PC-3 (cell line): ENCODE measurements around the gene SERINC3. TPM values are rescaled to one million over a fixed set of nuclear protein-coding genes. Genes with fewer than 3 reads are reported as not detected.

Source experiments
- ATAC-seq: fragments of 200-7000 bp; cut with Tn5 transposase; 2 replicates; pipeline ENCODE4 v1.9.1; 2020; ENCODE audit warnings: mild to moderate bottlenecking, moderate library complexity
- BruUV-seq: library from RNA; stranded (reverse); fragments of 400-500 nt; replicated peaks from 2 replicates; lab custom pipeline; 2021; lab: Mats Ljungman, UMichigan
- CTCF ChIA-PET: fragments of 300-600 bp; sonication (Branson Sonifier 250); formaldehyde crosslinking; loops from one replicate; lab custom pipeline; 2022; ENCODE audit warnings: antibody characterized with exemption; lab: Charles Lee
- POLR2A ChIA-PET: fragments of 300-600 bp; sonication (Branson Sonifier 250); formaldehyde crosslinking; loops from one replicate; lab custom pipeline; 2022; ENCODE audit warnings: antibody characterized with exemption; ENCODE audit not compliant: unreplicated experiment; lab: Charles Lee
- DNase-seq: peaks from one replicate; pipeline ENCODE4 v3.0.0-alpha.2; 2015
- H2AFZ ChIP-seq: fragments of 300-600 bp; sonication (generic); 2 replicates; pipeline ENCODE4 v1.6.0; 2016; ENCODE audit warnings: antibody characterized with exemption, low read length
- H3F3A ChIP-seq: fragments of 300-600 bp; sonication (generic); one replicate; pipeline ENCODE4 v1.6.0; 2017; ENCODE audit warnings: antibody characterized with exemption, low read length, control low read depth, mild to moderate bottlenecking; ENCODE audit not compliant: unreplicated experiment
- H3K27ac ChIP-seq: fragments of 300-600 bp; sonication (generic); 2 replicates; pipeline ENCODE4 v1.5.1; 2016; ENCODE audit warnings: mild to moderate bottlenecking, low read length
- H3K27me3 ChIP-seq: fragments of 300-600 bp; sonication (generic); 2 replicates; pipeline ENCODE4 v1.6.1; 2016; ENCODE audit warnings: low read length, mixed read lengths
- H3K36me3 ChIP-seq: fragments of 300-600 bp; sonication (generic); 2 replicates; pipeline ENCODE4 v1.6.1; 2016; ENCODE audit warnings: low read depth, mixed run types, low read length, mixed read lengths
- H3K4me1 ChIP-seq: fragments of 300-600 bp; sonication (generic); 2 replicates; pipeline ENCODE4 v1.5.1; 2016; ENCODE audit warnings: low read length; ENCODE audit not compliant: insufficient read depth
- H3K4me2 ChIP-seq: fragments of 300-600 bp; sonication (generic); 2 replicates; pipeline ENCODE4 v1.6.0; 2016; ENCODE audit warnings: low read length
- H3K4me3 ChIP-seq: fragments of 300-600 bp; sonication (generic); 2 replicates; pipeline ENCODE4 v1.5.1; 2016; ENCODE audit warnings: mild to moderate bottlenecking, low read length, mixed read lengths
- H3K79me2 ChIP-seq: fragments of 300-600 bp; sonication (generic); 2 replicates; pipeline ENCODE4 v1.6.1; 2017; ENCODE audit warnings: low read length, mixed read lengths
- H3K9ac ChIP-seq: fragments of 300-600 bp; sonication (generic); 2 replicates; pipeline ENCODE4 v1.6.0; 2016; ENCODE audit warnings: mild to moderate bottlenecking, low read length
- H3K9me2 ChIP-seq: fragments of 300-600 bp; sonication (generic); replicated peaks from 2 replicates; pipeline ENCODE4 v1.6.1; 2016; ENCODE audit warnings: mixed run types, low read length, mixed read lengths
- H3K9me3 ChIP-seq: fragments of 300-600 bp; sonication (generic); 2 replicates; pipeline ENCODE4 v1.6.1; 2016; ENCODE audit warnings: low read length, mixed read lengths
- H4K20me1 ChIP-seq: fragments of 300-600 bp; sonication (generic); 2 replicates; pipeline ENCODE4 v1.6.1; 2016; ENCODE audit warnings: low read length, mixed read lengths
- EZH2 ChIP-seq: fragments of 300-600 bp; sonication (generic); IDR thresholded peaks from one replicate; pipeline ENCODE4 v1.6.1; 2017; ENCODE audit warnings: antibody characterized with exemption, mild to moderate bottlenecking, low read length; ENCODE audit not compliant: unreplicated experiment
- EZH2phosphoT487 ChIP-seq: fragments of 300-600 bp; sonication (generic); IDR thresholded peaks from 2 replicates; pipeline ENCODE4 v1.6.1; 2018; ENCODE audit warnings: mild to moderate bottlenecking, antibody characterized with exemption, low read length, borderline replicate concordance
- intact Hi-C: fragments of 100-400 bp; cut with micrococcal nuclease; formaldehyde crosslinking; loops from 2 replicates; pipeline ENCODE4 v1.9.0; 2023
- total RNA-seq: library from RNA; depleted of rRNA; stranded (reverse); fragments of >200 nt; gene quantifications from 2 replicates; pipeline ENCODE4 v1.2.3, GENCODE V29; 2014
- TF ChIP-seq, protein P1 (sequence below): fragments of 300-600 bp; sonication (generic); conservative IDR thresholded peaks from 2 replicates; pipeline ENCODE4 v1.5.1; 2017; ENCODE audit warnings: antibody characterized with exemption, low read depth, mild to moderate bottlenecking, low read length

Gene SERINC3
- total RNA-seq, 1 experiment from 2014 or later: 92.6 TPM

DNA sequence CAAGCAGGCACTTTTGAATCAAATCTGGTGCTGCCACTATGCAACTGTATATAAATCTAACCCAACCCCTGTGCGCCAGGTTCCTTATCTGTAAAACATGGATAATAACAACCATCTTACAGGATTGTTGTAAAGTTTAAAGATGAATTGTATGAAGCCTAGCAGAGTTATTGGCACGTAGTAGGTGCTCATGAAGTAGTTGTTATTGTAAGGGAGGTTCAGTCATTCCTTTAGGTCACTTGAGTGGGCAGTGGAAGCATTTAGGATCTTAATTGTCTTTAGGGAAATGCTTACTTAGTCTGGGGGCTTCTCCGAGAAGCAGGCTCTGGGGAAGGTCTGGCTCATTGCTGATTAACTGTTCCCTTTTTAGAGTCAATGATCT is 30.7 kb upstream of the SERINC3 start:
- H3K27me3 ChIP-seq: no peaks in the 10 kb centered on the region
- no peak for DNase-seq
- H3K27ac ChIP-seq: peak overlapping the region; percentile 73
- H3K9ac ChIP-seq: no peak overlapping the region
- no peaks in the 10 kb centered on the region for H3K9me3 ChIP-seq
- 0 out of 2 replicates have a peak, but pooled peaks cover 4% of the 10 kb centered on the region for H4K20me1 ChIP-seq
- H3K4me1 ChIP-seq: peaks cover 33% of the 10 kb centered on the region
- no peaks in the 10 kb centered on the region for H3F3A ChIP-seq
- 0 out of 2 replicates have a peak, but pooled peaks cover 6% of the 10 kb centered on the region for H3K79me2 ChIP-seq
- H2AFZ ChIP-seq: no peak overlapping the region
- no peaks in the 10 kb centered on the region for H3K36me3 ChIP-seq
- H3K4me3 ChIP-seq: no peak overlapping the region
- peak overlapping the region; percentile 76 for H3K4me2 ChIP-seq
- ChIA-PET CTCF (interaction anchor here (0.6 to 1.5 kb wide), 2 partner anchors 15 to 337 kb away, joined by 3 read pairs; no protein-coding TSS in a partner anchor), POLR2A (no interaction called here)
- no TSS peak for BruUV-seq
- H3K9me2 ChIP-seq: no peaks in the 10 kb centered on the region
- intact Hi-C loops: no loop called here
- ATAC-seq: no peak
- TF ChIP-seq, protein P1, sequence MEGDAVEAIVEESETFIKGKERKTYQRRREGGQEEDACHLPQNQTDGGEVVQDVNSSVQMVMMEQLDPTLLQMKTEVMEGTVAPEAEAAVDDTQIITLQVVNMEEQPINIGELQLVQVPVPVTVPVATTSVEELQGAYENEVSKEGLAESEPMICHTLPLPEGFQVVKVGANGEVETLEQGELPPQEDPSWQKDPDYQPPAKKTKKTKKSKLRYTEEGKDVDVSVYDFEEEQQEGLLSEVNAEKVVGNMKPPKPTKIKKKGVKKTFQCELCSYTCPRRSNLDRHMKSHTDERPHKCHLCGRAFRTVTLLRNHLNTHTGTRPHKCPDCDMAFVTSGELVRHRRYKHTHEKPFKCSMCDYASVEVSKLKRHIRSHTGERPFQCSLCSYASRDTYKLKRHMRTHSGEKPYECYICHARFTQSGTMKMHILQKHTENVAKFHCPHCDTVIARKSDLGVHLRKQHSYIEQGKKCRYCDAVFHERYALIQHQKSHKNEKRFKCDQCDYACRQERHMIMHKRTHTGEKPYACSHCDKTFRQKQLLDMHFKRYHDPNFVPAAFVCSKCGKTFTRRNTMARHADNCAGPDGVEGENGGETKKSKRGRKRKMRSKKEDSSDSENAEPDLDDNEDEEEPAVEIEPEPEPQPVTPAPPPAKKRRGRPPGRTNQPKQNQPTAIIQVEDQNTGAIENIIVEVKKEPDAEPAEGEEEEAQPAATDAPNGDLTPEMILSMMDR: no peak
- TF ChIP-seq EZH2 (no peak), EZH2phosphoT487 (no peak)

DNA sequence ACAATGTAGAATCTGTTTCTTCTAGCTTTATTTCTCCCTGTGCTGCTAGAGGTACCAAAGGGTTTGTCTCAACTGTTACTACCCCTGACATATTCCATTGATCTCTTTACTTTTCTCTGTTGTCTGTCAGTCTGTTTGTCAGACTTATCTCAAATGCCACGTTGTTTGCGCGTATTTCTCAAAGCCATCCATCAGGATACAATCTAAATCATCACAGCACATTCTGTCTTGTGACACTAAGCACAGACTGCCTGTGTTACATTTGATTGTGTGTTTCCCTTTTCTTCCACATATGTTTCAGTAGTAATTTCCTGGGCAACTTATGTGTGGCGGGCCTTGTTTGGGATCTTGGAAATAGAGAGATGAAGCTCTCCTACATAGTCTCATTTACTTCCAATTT is 30.2 kb upstream of the SERINC3 start:
- CTCF ChIA-PET: no interaction called here
- Histone ChIP-seq H3K27ac (no peak overlapping the region), H3K36me3 (no peaks in the 10 kb centered on the region)

More for the DNA sequence above, 30.2 kb upstream of the SERINC3 start:
- Histone ChIP-seq H3K9me3 (no peaks in the 10 kb centered on the region), H3K27me3 (no peaks in the 10 kb centered on the region), H3K4me1 (peaks cover 33% of the 10 kb centered on the region), H3F3A (no peaks in the 10 kb centered on the region), H3K9me2 (no peaks in the 10 kb centered on the region), H3K9ac (no peak overlapping the region), H4K20me1 (0 out of 2 replicates have a peak, but pooled peaks cover 4% of the 10 kb centered on the region), H3K4me3 (no peak overlapping the region), H3K79me2 (0 out of 2 replicates have a peak, but pooled peaks cover 6% of the 10 kb centered on the region), H3K4me2 (peak overlapping the region; percentile 76), H2AFZ (no peak overlapping the region)
- POLR2A ChIA-PET: interaction anchor here (0.6 kb wide), 1 partner anchor 15 kb away, joined by 3 read pairs; no protein-coding TSS in a partner anchor
- intact Hi-C loops: no loop called here
- no peak for TF ChIP-seq EZH2phosphoT487
- TF ChIP-seq, protein P1: no peak
- TF ChIP-seq EZH2: no peak
- DNase-seq (no peak), ATAC-seq (no peak)
- BruUV-seq: no TSS peak
